H1 (cell line): ENCODE data around the gene EPB41L4B. TPM values are rescaled to one million over a fixed set of nuclear protein-coding genes. Genes with fewer than 3 reads are reported as not detected.

Experiments used
- BRCA1 ChIP-seq: IDR thresholded peaks from 2 replicates; pipeline ENCODE4 v1.6.1; 2012; ENCODE audit warnings: low read depth, low read length, improper control_type of control experiment
- HDAC6 ChIP-seq: IDR thresholded peaks from one replicate; pipeline ENCODE4 v1.7.1; 2012; ENCODE audit warnings: low read depth, mild to moderate bottlenecking, inconsistent platforms, low read length, moderate library complexity
- KDM4A ChIP-seq: IDR thresholded peaks from one replicate; pipeline ENCODE4 v1.7.1; 2012; ENCODE audit warnings: low read depth, mild to moderate bottlenecking, moderate library complexity, low read length, inconsistent platforms; ENCODE audit not compliant: severe bottlenecking
- SIX5 ChIP-seq: IDR thresholded peaks from 2 replicates; pipeline ENCODE4 v1.6.1; 2011; ENCODE audit warnings: mild to moderate bottlenecking, low read depth, low read length
- TCF12 ChIP-seq: IDR thresholded peaks from 2 replicates; pipeline ENCODE4 v1.6.1; 2011; ENCODE audit warnings: low read depth, mild to moderate bottlenecking, low read length
- polyA plus RNA-seq, 7 experiments: library from polyadenylated mRNA; depleted of rRNA in 3 of 7; stranded (reverse) in 5 of 7; unstranded in 2 of 7; fragments of >200 nt in 5 of 7; fragments of 200-250 nt in 2 of 7; gene quantifications; 1 replicate in 5 of 7; 2 replicates in 1 of 7; 4 replicates in 1 of 7; pipeline versions ENCODE4 v1.2.1 to v1.2.3, GENCODE V29; 2011 to 2013; ENCODE audit warnings: missing spikeins in 2 of 7, mixed read lengths in 2 of 7
- total RNA-seq: library from RNA; stranded (reverse); fragmentation: NEBNext Ultra II Directional; extraction: Animal tissue kit (Norgen Biotek cat#: 25700); gene quantifications from 2 replicates; pipeline ENCODE4 v1.2.1, GENCODE V29; 2021
- TF ChIP-seq, protein P1 (sequence below): IDR thresholded peaks from 2 replicates; pipeline ENCODE4 v1.6.1; 2011; ENCODE audit warnings: low read length, improper control_type of control experiment
- TF ChIP-seq, protein P2 (sequence below), 3 experiments: IDR thresholded peaks; 1 replicate in 2 of 3; 2 replicates in 1 of 3; pipeline versions ENCODE4 v1.5.1 to v1.6.1; 2011; ENCODE audit warnings: low read length in 3 of 3, mild to moderate bottlenecking in 3 of 3, inconsistent platforms in 2 of 3, low read depth in 1 of 3, moderate library complexity in 1 of 3; ENCODE audit not compliant: insufficient read depth in 1 of 3; ENCODE audit errors: control extremely low read depth in 1 of 3

The EPB41L4B gene
- total and polyA plus RNA-seq, 2 of the 8 experiments (the other 6 are each of a cell fraction or from before 2014, with no cell fraction given): 11.9 to 25.0 TPM

DNA sequence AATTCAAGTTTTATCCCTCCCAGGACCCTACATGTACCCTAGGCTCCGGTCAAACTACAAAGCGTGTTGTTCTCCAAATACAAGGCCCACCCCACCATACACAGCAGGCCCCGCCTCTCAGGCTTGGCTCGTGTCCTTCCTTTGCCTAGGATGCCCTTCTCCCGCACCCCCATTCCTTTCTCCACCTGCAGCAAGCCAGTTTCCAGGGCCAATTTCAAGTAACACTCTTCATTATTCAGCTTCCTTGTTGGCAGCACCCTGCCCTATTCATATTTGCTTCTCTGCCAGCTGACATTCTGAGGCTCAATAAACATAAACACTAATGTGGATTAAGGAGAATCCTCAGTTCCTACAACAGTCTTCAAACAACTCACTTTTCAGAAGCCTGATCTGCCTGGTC lies 31.7 kb downstream of the EPB41L4B start (continued):
- TF ChIP-seq KDM4A: no peak
- no peak for TF ChIP-seq HDAC6
- TF ChIP-seq, protein P1, sequence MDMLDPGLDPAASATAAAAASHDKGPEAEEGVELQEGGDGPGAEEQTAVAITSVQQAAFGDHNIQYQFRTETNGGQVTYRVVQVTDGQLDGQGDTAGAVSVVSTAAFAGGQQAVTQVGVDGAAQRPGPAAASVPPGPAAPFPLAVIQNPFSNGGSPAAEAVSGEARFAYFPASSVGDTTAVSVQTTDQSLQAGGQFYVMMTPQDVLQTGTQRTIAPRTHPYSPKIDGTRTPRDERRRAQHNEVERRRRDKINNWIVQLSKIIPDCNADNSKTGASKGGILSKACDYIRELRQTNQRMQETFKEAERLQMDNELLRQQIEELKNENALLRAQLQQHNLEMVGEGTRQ: no peak
- TF ChIP-seq SIX5: no peak
- TF ChIP-seq, protein P2, sequence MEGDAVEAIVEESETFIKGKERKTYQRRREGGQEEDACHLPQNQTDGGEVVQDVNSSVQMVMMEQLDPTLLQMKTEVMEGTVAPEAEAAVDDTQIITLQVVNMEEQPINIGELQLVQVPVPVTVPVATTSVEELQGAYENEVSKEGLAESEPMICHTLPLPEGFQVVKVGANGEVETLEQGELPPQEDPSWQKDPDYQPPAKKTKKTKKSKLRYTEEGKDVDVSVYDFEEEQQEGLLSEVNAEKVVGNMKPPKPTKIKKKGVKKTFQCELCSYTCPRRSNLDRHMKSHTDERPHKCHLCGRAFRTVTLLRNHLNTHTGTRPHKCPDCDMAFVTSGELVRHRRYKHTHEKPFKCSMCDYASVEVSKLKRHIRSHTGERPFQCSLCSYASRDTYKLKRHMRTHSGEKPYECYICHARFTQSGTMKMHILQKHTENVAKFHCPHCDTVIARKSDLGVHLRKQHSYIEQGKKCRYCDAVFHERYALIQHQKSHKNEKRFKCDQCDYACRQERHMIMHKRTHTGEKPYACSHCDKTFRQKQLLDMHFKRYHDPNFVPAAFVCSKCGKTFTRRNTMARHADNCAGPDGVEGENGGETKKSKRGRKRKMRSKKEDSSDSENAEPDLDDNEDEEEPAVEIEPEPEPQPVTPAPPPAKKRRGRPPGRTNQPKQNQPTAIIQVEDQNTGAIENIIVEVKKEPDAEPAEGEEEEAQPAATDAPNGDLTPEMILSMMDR (IDR thresholded peaks at IDR 0.05; ENCODE audit: control extremely low read depth in 1 of 3, insufficient read depth in 1 of 3, low read depth in 1 of 3, low read length in 3 of 3): no peak
- TF ChIP-seq BRCA1: no peak
- no peak for TF ChIP-seq TCF12
